MCF 10A (cell line): ENCODE measurements around the gene HTR1E. TPM values are rescaled to one million over a fixed set of nuclear protein-coding genes. Genes with fewer than 3 reads are reported as not detected.
"Not testable (repeated sequence)": the region's sequence is repeated elsewhere in the genome, so short reads cannot be mapped to it uniquely, and the experiment has no call there.

Source experiments
- BruUV-seq: library from RNA; stranded (reverse); fragments of 400-500 nt; replicated peaks from 2 replicates; lab custom pipeline; 2021; lab: Mats Ljungman, UMichigan
- CTCF ChIA-PET: fragments of 300-600 bp; sonication (Branson Sonifier 250); formaldehyde crosslinking; extraction: SDS; loops from one replicate; lab custom pipeline; 2021; ENCODE audit warnings: antibody characterized with exemption, inconsistent platforms; lab: Yijun Ruan, JAX
- POLR2A ChIA-PET: fragments of 300-600, 350-650 bp; sonication (Branson Sonifier 250); formaldehyde crosslinking; extraction: SDS; loops from one replicate; lab custom pipeline; 2020; ENCODE audit warnings: antibody characterized with exemption, inconsistent platforms; lab: Yijun Ruan, JAX
- DNase-seq: peaks from one replicate; pipeline ENCODE4 v3.0.0-alpha.2; 2018; ENCODE audit not compliant: unreplicated experiment
- H3K27ac Mint-ChIP-seq: one replicate; pipeline ENCODE4 v1.8.0; 2022; ENCODE audit warnings: mild to moderate bottlenecking, low read depth, mixed read lengths; ENCODE audit not compliant: unreplicated experiment
- H3K27me3 Mint-ChIP-seq: one replicate; pipeline ENCODE4 v1.8.0; 2022; ENCODE audit warnings: mixed read lengths; ENCODE audit not compliant: insufficient read depth, unreplicated experiment
- H3K36me3 Mint-ChIP-seq: one replicate; pipeline ENCODE4 v1.8.0; 2022; ENCODE audit warnings: mild to moderate bottlenecking, moderate library complexity, mixed read lengths; ENCODE audit not compliant: insufficient read depth, unreplicated experiment
- H3K4me1 Mint-ChIP-seq: one replicate; pipeline ENCODE4 v1.8.0; 2022; ENCODE audit warnings: mixed read lengths; ENCODE audit not compliant: insufficient read depth, unreplicated experiment
- H3K4me3 Mint-ChIP-seq: one replicate; pipeline ENCODE4 v1.8.0; 2022; ENCODE audit warnings: mild to moderate bottlenecking, moderate library complexity, mixed read lengths; ENCODE audit not compliant: unreplicated experiment
- H3K9me3 Mint-ChIP-seq: one replicate; pipeline ENCODE4 v1.8.0; 2022; ENCODE audit warnings: mixed read lengths; ENCODE audit not compliant: unreplicated experiment
- CTCF ChIP-seq: fragments of 200-600 bp; IDR thresholded peaks from one replicate; pipeline ENCODE4 v1.8.0; 2022; ENCODE audit warnings: antibody characterized with exemption, mild to moderate bottlenecking; ENCODE audit not compliant: unreplicated experiment
- intact Hi-C: fragments of 100-400 bp; cut with micrococcal nuclease; formaldehyde crosslinking; loops from 2 replicates; pipeline ENCODE4 v1.14.1; 2022
- total RNA-seq: library from RNA; stranded (reverse); gene quantifications from 2 replicates; pipeline ENCODE4 v1.2.3, GENCODE V29; 2022

The HTR1E gene
- total RNA-seq, 1 experiment from 2014 or later: not detected

DNA sequence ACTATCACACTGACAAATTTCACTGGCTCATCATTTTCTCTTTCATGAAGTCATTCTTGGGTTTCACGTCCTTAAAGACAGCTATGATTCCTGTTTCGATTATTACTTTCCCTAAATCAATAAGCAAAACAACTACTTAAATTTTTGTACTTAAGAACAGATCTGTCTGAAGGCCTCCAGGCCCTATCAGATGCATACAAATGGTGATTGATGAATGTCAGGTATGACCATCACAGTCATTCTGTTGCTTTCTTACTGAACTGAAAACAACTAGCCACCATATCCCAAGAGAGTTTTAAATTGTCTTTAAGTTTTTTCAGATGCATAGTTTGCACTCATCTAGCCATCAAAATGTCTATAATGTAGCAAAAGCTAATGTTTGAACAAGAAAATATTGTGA is 20.9 kb upstream of the HTR1E start:
- TF ChIP-seq CTCF: no peak
- POLR2A ChIA-PET: no interaction called here
- CTCF ChIA-PET: interaction anchor here (0.6 kb wide), 1 partner anchor 36 kb away, joined by 3 read pairs; no protein-coding TSS in a partner anchor
- no peaks in the 10 kb centered on the region for H3K36me3 Mint-ChIP-seq
- DNase-seq: no peak
- H3K4me3 Mint-ChIP-seq: no peak overlapping the region
- H3K9me3 Mint-ChIP-seq: no peaks in the 10 kb centered on the region
- no TSS peak for BruUV-seq
- intact Hi-C loops: no loop called here
- peaks cover 14% of the 10 kb centered on the region for H3K4me1 Mint-ChIP-seq
- H3K27me3 Mint-ChIP-seq: no peaks in the 10 kb centered on the region
- H3K27ac Mint-ChIP-seq: no peak overlapping the region

- H3K4me3 Mint-ChIP-seq, intact Hi-C loops, CTCF ChIA-PET, H3K4me1 Mint-ChIP-seq, H3K27me3 Mint-ChIP-seq, POLR2A ChIA-PET, H3K27ac Mint-ChIP-seq, H3K9me3 Mint-ChIP-seq, H3K36me3 Mint-ChIP-seq, DNase-seq, BruUV-seq: not testable (repeated sequence)
Measured at GRCh38 chr6:86927138-86927537, 10.2 kb upstream of the HTR1E start.

- H3K36me3 Mint-ChIP-seq, DNase-seq, intact Hi-C loops, H3K4me1 Mint-ChIP-seq, H3K4me3 Mint-ChIP-seq, H3K27me3 Mint-ChIP-seq, H3K9me3 Mint-ChIP-seq, POLR2A ChIA-PET, BruUV-seq, H3K27ac Mint-ChIP-seq: not testable (repeated sequence)
- CTCF ChIA-PET: interaction anchor here (1.3 kb wide), 1 partner anchor 10 kb away, joined by 5 read pairs; the partner anchor contains the start of gene HTR1E
Measured at GRCh38 chr6:86927859-86928258, 9.5 kb upstream of the HTR1E start.

DNA sequence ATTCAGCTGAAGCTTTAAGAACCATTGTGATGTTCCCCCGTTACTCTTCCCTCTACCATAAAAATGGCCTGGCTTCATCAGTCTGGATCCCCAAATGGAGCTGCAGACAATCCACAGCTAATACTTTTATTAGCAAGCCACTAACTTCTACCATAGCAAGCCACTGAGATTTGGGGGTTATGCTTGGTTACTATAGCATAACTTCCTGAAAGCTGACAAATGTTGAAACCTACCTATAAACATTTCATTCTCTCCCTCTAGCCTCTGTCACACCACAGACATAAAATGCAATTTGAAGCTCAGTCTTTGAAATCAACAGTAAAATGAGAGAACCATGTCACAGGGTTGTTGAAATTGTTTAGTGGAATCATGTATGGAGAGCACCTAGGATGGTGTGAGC is 3.0 kb upstream of the HTR1E start:
- ChIA-PET CTCF (interaction anchor here (0.6 to 1.0 kb wide), 2 partner anchors 536 to 1013 kb away, joined by 3 read pairs; no protein-coding TSS in a partner anchor), POLR2A (no interaction called here)
- TF ChIP-seq CTCF: no peak
- no TSS peak for BruUV-seq
- H3K27me3 Mint-ChIP-seq: peaks cover 52% of the 10 kb centered on the region
- DNase-seq: no peak
- peaks cover 7% of the 10 kb centered on the region for H3K4me1 Mint-ChIP-seq
- H3K27ac Mint-ChIP-seq: no peak overlapping the region
- H3K4me3 Mint-ChIP-seq: no peak overlapping the region
- H3K36me3 Mint-ChIP-seq: no peaks in the 10 kb centered on the region
- no peaks in the 10 kb centered on the region for H3K9me3 Mint-ChIP-seq
- intact Hi-C loops: no loop called here

DNA sequence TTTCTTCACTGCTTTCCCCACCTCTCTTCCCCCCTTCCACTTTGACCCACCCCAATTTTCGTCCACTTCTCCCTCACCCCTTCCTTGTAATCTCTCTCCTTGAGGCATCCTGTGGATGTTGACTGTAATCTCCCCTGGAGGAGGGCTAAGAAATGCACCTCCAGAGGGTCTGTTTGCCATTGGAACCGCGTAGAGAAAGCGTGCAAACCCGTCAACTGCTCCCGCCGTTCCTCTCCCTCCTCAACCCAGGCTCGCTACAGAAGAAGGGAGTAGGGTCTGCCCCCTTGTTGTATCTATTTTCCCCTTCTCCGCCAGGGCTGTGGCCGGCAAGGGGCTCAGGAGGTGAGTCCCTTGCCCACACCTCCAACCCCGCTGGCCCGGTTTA is 502 bp upstream of the HTR1E start:
- intact Hi-C loops: loop anchor here (1.0 to 2.0 kb wide), 3 partner anchors 76 to 1180 kb away; no protein-coding TSS in a partner anchor
- peak overlapping the region; percentile 56 for H3K4me3 Mint-ChIP-seq
- H3K27me3 Mint-ChIP-seq: peaks cover 64% of the 10 kb centered on the region
- H3K36me3 Mint-ChIP-seq: no peaks in the 10 kb centered on the region
- no TSS peak for BruUV-seq
- H3K9me3 Mint-ChIP-seq: no peaks in the 10 kb centered on the region
- no peak for DNase-seq
- no peak overlapping the region for H3K27ac Mint-ChIP-seq
- H3K4me1 Mint-ChIP-seq: peaks cover 7% of the 10 kb centered on the region
- no peak for TF ChIP-seq CTCF
- CTCF ChIA-PET: interaction anchor here (0.6 to 1.4 kb wide), 8 partner anchors 19 to 1137 kb away, joined by 3 to 4 read pairs (median 3); no protein-coding TSS in a partner anchor
- POLR2A ChIA-PET: no interaction called here
